ENCODE results near the gene CTDSP2.

The CTDSP2 gene

GRCh38 chr12:57891542-57892228 is 45.2 kb upstream of the CTDSP2 start:
- Histone ChIP-seq H3F3A (ENCODE audit: insufficient read depth) (no peaks in the 10 kb centered on the region), H3K4me2 (ENCODE audit: low read depth, low read length, poor library complexity, severe bottlenecking) (no peak overlapping the region), H3K9me2 (replicated peaks; ENCODE audit: insufficient read depth, low read length) (no peaks in the 10 kb centered on the region), H3K27ac (ENCODE audit: low read depth, low read length) (no peak overlapping the region), H3K4me3 (ENCODE audit: insufficient read depth, low read length, poor library complexity, severe bottlenecking) (no peak overlapping the region), H3K9ac (ENCODE audit: low read length) (no peak overlapping the region), H4K20me1 (ENCODE audit: low read depth, low read length) (no peaks in the 10 kb centered on the region), H3K27me3 (ENCODE audit: low read length) (no peaks in the 10 kb centered on the region), H2AFZ (ENCODE audit: low read depth, low read length, severe bottlenecking) (no peak overlapping the region), H3K79me2 (ENCODE audit: insufficient read depth, low read length) (no peaks in the 10 kb centered on the region), H3K9me3 (ENCODE audit: insufficient read depth, low read length) (no peaks in the 10 kb centered on the region), H3K36me3 (ENCODE audit: low read length) (no peaks in the 10 kb centered on the region)
- no peak for TF ChIP-seq EZH2phosphoT487 (conservative IDR thresholded peaks at IDR 0.05; ENCODE audit: low read length)
- TF ChIP-seq CTCF (IDR thresholded peaks at IDR 0.05; ENCODE audit: insufficient read depth, low read length, poor library complexity, severe bottlenecking), result no peak

GRCh38 chr12:57890191-57891115 is 43.9 kb upstream of the CTDSP2 start:
- Histone ChIP-seq H3K36me3 (ENCODE audit: low read length) (no peaks in the 10 kb centered on the region), H3K4me3 (ENCODE audit: insufficient read depth, low read length, poor library complexity, severe bottlenecking) (no peak overlapping the region), H3K9ac (ENCODE audit: low read length) (no peak overlapping the region), H4K20me1 (ENCODE audit: low read depth, low read length) (no peaks in the 10 kb centered on the region), H3F3A (ENCODE audit: insufficient read depth) (no peaks in the 10 kb centered on the region), H3K9me2 (replicated peaks; ENCODE audit: insufficient read depth, low read length) (no peaks in the 10 kb centered on the region), H3K4me2 (ENCODE audit: low read depth, low read length, poor library complexity, severe bottlenecking) (no peak overlapping the region), H3K79me2 (ENCODE audit: insufficient read depth, low read length) (no peaks in the 10 kb centered on the region), H3K27me3 (ENCODE audit: low read length) (no peaks in the 10 kb centered on the region), H3K9me3 (ENCODE audit: insufficient read depth, low read length) (no peaks in the 10 kb centered on the region), H2AFZ (ENCODE audit: low read depth, low read length, severe bottlenecking) (no peak overlapping the region), H3K27ac (ENCODE audit: low read depth, low read length) (no peak overlapping the region)
- no peak for TF ChIP-seq CTCF (IDR thresholded peaks at IDR 0.05; ENCODE audit: insufficient read depth, low read length, poor library complexity, severe bottlenecking)
- TF ChIP-seq EZH2phosphoT487 (conservative IDR thresholded peaks at IDR 0.05; ENCODE audit: low read length), result no peak

- Histone ChIP-seq H3K9me3 (ENCODE audit: insufficient read depth, low read length) (no peaks in the 10 kb centered on the region), H3K79me2 (ENCODE audit: insufficient read depth, low read length) (no peaks in the 10 kb centered on the region), H3K27ac (ENCODE audit: low read depth, low read length) (no peak overlapping the region), H3F3A (ENCODE audit: insufficient read depth) (no peaks in the 10 kb centered on the region), H4K20me1 (ENCODE audit: low read depth, low read length) (no peaks in the 10 kb centered on the region), H3K27me3 (ENCODE audit: low read length) (no peaks in the 10 kb centered on the region), H3K4me2 (ENCODE audit: low read depth, low read length, poor library complexity, severe bottlenecking) (no peak overlapping the region), H3K9ac (ENCODE audit: low read length) (no peak overlapping the region), H2AFZ (ENCODE audit: low read depth, low read length, severe bottlenecking) (no peak overlapping the region), H3K4me3 (ENCODE audit: insufficient read depth, low read length, poor library complexity, severe bottlenecking) (no peak overlapping the region), H3K9me2 (replicated peaks; ENCODE audit: insufficient read depth, low read length) (no peaks in the 10 kb centered on the region), H3K36me3 (ENCODE audit: low read length) (no peaks in the 10 kb centered on the region)
- TF ChIP-seq CTCF (IDR thresholded peaks at IDR 0.05; ENCODE audit: insufficient read depth, low read length, poor library complexity, severe bottlenecking) (no peak), EZH2phosphoT487 (conservative IDR thresholded peaks at IDR 0.05; ENCODE audit: low read length) (no peak)
Measured at GRCh38 chr12:57889500-57889989, 43.0 kb upstream of the CTDSP2 start.

All from SU-DHL-6 (cell line).